Endothelial cell (in vitro differentiated cells): ENCODE data around the gene PLD1. TPM values are rescaled to one million over a fixed set of nuclear protein-coding genes. Genes with fewer than 3 reads are reported as not detected.
A peak's percentile ranks its signal among the peaks of the same experiment; 100 is the strongest.

Experiments used
- DNase-seq: peaks from one replicate; pipeline ENCODE4 v3.0.0; 2021; ENCODE audit warnings: low spot score
- H3K27ac Mint-ChIP-seq: one replicate; pipeline ENCODE4 v1.8.0; 2021; ENCODE audit warnings: mixed read lengths, inconsistent platforms; ENCODE audit not compliant: unreplicated experiment
- H3K27me3 Mint-ChIP-seq: one replicate; pipeline ENCODE4 v1.8.0; 2021; ENCODE audit warnings: mild to moderate bottlenecking, moderate library complexity, mixed read lengths, inconsistent platforms; ENCODE audit not compliant: unreplicated experiment
- H3K36me3 Mint-ChIP-seq: one replicate; pipeline ENCODE4 v1.8.0; 2021; ENCODE audit warnings: mild to moderate bottlenecking, low read depth, mixed read lengths, inconsistent platforms; ENCODE audit not compliant: unreplicated experiment
- H3K4me1 Mint-ChIP-seq: one replicate; pipeline ENCODE4 v1.8.0; 2021; ENCODE audit warnings: mild to moderate bottlenecking, mixed read lengths, inconsistent platforms; ENCODE audit not compliant: unreplicated experiment
- H3K4me3 Mint-ChIP-seq: one replicate; pipeline ENCODE4 v1.8.0; 2021; ENCODE audit warnings: mild to moderate bottlenecking, mixed read lengths, inconsistent platforms; ENCODE audit not compliant: unreplicated experiment
- H3K9me3 Mint-ChIP-seq: one replicate; pipeline ENCODE4 v1.8.0; 2021; ENCODE audit warnings: mixed read lengths, inconsistent platforms; ENCODE audit not compliant: unreplicated experiment
- total RNA-seq: library from RNA; stranded (reverse); fragmentation: NEBNext Ultra II Directional; extraction: Animal tissue kit (Norgen Biotek cat#: 25700); gene quantifications from one replicate; pipeline ENCODE4 v1.2.1, GENCODE V29; 2021; ENCODE audit not compliant: unreplicated experiment
- TF ChIP-seq, protein P1 (sequence below): fragments of 200-600 bp; sonication (generic); IDR thresholded peaks from one replicate; pipeline ENCODE4 v1.5.0; 2021; ENCODE audit warnings: antibody characterized with exemption; ENCODE audit not compliant: unreplicated experiment

PLD1 gene
- total RNA-seq, 1 donor from 2014 or later, result 61.5 TPM

DNA sequence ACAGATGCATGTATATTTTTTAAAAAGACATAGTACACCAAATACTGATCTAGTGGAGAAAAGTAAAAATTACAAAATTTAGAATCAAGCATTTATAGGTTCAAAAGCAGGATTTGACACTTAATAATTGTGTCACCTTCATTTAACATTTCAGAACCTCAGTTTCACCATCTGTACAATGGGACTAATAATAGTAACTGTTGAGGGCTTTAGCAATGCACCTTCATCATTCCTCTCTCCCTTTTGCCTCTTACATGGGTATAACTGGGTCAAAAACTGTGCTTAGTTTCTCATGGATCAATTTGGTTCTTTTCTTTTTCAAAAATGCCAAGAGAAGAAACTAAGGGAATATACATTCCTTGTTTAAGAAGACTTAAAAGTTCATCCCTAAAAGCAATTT is 27.4 kb upstream of the PLD1 start:
- H3K4me3 Mint-ChIP-seq, result no peak overlapping the region
- peak overlapping the region; percentile 81 for H3K27ac Mint-ChIP-seq
- H3K9me3 Mint-ChIP-seq, result no peaks in the 10 kb centered on the region
- DNase-seq, result no peak
- TF ChIP-seq, protein P1, sequence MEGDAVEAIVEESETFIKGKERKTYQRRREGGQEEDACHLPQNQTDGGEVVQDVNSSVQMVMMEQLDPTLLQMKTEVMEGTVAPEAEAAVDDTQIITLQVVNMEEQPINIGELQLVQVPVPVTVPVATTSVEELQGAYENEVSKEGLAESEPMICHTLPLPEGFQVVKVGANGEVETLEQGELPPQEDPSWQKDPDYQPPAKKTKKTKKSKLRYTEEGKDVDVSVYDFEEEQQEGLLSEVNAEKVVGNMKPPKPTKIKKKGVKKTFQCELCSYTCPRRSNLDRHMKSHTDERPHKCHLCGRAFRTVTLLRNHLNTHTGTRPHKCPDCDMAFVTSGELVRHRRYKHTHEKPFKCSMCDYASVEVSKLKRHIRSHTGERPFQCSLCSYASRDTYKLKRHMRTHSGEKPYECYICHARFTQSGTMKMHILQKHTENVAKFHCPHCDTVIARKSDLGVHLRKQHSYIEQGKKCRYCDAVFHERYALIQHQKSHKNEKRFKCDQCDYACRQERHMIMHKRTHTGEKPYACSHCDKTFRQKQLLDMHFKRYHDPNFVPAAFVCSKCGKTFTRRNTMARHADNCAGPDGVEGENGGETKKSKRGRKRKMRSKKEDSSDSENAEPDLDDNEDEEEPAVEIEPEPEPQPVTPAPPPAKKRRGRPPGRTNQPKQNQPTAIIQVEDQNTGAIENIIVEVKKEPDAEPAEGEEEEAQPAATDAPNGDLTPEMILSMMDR, result no peak
- no peaks in the 10 kb centered on the region for H3K27me3 Mint-ChIP-seq
- no peaks in the 10 kb centered on the region for H3K36me3 Mint-ChIP-seq
- peaks cover 46% of the 10 kb centered on the region for H3K4me1 Mint-ChIP-seq

DNA sequence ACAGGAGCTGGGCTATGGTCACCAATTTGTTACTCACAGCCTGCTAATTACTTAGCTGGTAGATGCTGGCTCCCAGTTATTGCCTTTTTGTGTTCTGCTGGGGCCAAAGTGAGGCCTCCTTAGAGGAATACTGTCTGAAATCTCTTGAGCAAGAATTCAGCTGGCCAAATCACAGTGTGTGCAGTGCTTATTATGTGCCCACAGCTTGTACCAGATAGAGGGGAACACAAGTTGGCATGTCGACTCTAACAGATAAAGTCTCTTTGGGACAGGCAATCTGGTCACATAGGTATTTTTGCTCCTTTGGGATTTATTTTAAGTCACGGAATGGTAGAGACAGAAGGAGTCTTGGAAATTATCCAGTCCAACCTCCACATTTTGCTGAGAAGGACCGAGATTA is 26.6 kb upstream of the PLD1 start:
- TF ChIP-seq, protein P1, result no peak
- Mint-ChIP-seq H3K27me3 (no peaks in the 10 kb centered on the region), H3K9me3 (no peaks in the 10 kb centered on the region), H3K36me3 (no peaks in the 10 kb centered on the region), H3K4me3 (no peak overlapping the region), H3K27ac (no peak overlapping the region), H3K4me1 (peaks cover 40% of the 10 kb centered on the region)
- no peak for DNase-seq

DNA sequence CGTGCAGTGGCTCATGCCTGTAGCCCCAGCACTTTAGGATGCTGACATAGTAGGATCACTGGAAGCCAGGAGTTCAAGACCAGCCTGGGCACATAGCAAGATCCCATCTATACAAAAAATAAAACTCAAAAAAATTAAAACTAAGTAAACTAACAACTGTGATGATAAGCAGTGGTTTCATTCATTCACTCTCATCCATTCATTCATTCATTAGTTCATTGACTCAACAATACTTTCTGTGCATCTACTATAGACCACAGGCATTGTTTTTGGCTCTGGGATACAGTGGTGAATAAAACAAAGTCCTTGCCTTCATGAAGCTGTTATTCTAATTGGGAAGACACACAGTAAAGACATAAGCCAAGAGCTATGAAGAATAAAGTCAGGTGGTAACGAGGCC is 25.3 kb upstream of the PLD1 start:
- TF ChIP-seq, protein P1, result no peak
- Mint-ChIP-seq H3K4me1 (peaks cover 30% of the 10 kb centered on the region), H3K36me3 (no peaks in the 10 kb centered on the region), H3K9me3 (no peaks in the 10 kb centered on the region), H3K27ac (no peak overlapping the region), H3K4me3 (no peak overlapping the region), H3K27me3 (no peaks in the 10 kb centered on the region)
- no peak for DNase-seq

DNA sequence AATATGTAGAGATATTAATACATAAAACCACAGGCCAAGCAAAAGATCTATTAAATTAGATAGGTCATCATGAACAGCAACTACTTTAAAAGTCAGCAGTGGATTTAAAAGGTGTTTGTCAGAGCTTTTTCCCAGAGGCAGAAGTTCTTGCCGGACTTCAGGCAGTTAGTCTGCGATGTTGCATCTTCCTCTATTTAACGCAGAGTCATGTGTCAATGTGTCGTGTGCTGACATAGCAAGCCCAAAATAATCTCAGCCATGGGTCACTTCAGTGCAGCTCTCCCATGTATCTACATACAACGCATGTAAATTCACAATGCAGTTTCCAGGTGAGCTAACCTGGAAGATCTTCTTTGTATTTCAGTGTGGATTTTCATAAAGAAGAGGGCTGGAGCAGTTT is 24.8 kb upstream of the PLD1 start:
- no peak overlapping the region for H3K4me3 Mint-ChIP-seq
- H3K4me1 Mint-ChIP-seq, result peaks cover 29% of the 10 kb centered on the region
- H3K27me3 Mint-ChIP-seq, result no peaks in the 10 kb centered on the region
- H3K36me3 Mint-ChIP-seq, result no peaks in the 10 kb centered on the region
- no peak for DNase-seq
- peak overlapping the region; percentile 62 for H3K27ac Mint-ChIP-seq
- no peaks in the 10 kb centered on the region for H3K9me3 Mint-ChIP-seq
- TF ChIP-seq, protein P1, result no peak

DNA sequence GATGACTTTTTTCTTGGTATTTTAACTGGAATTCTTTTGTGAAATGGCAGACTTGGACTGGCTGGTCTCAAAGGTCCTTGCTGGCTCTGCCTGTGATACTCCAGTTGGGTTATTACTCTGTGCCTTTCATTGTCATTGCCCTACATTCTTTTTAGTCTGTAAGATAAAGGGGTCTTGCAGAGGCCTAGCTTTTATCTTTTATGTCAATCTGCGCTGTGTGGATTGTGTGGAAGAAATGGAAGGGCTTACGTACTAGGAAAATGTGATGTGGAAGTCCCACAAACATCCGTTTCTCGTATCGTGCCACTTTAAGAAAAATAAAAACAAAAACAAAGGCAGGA is 24.1 kb upstream of the PLD1 start:
- no peaks in the 10 kb centered on the region for H3K27me3 Mint-ChIP-seq
- no peak overlapping the region for H3K4me3 Mint-ChIP-seq
- peak overlapping the region; percentile 62 for H3K27ac Mint-ChIP-seq
- H3K36me3 Mint-ChIP-seq, result no peaks in the 10 kb centered on the region
- peaks cover 30% of the 10 kb centered on the region for H3K4me1 Mint-ChIP-seq
- TF ChIP-seq, protein P1, result no peak
- H3K9me3 Mint-ChIP-seq, result no peaks in the 10 kb centered on the region
- no peak for DNase-seq
